Cardiac muscle cell (in vitro differentiated cells and primary cell): ENCODE data around the gene MGME1. TPM values are rescaled to one million over a fixed set of nuclear protein-coding genes. Genes with fewer than 3 reads are reported as not detected.

ENCODE experiments used
- DNase-seq, 2 donors: peaks; one replicate each; pipeline versions ENCODE4 v3.0.0 to v3.0.0-alpha.2; 2010 to 2017; ENCODE audit warnings: low read depth in 1 of 2, low spot score in 1 of 2
- H3K27ac ChIP-seq: fragments of 200-600 bp; sonication (generic); 2 replicates; pipeline ENCODE4 v1.5.1; 2016
- H3K27me3 ChIP-seq: fragments of 200-600 bp; sonication (generic); 2 replicates; pipeline ENCODE4 v1.6.0; 2016; ENCODE audit warnings: control low read depth
- H3K36me3 ChIP-seq: fragments of 200-600 bp; sonication (generic); 2 replicates; pipeline ENCODE4 v1.5.1; 2016; ENCODE audit warnings: control low read depth
- H3K4me1 ChIP-seq: fragments of 200-600 bp; sonication (generic); 2 replicates; pipeline ENCODE4 v1.8.1; 2017; ENCODE audit warnings: low read depth, mild to moderate bottlenecking, mixed run types
- H3K4me3 ChIP-seq: fragments of 200-600 bp; sonication (generic); 2 replicates; pipeline ENCODE4 v1.5.1; 2016; ENCODE audit warnings: mild to moderate bottlenecking
- H3K9me3 ChIP-seq: fragments of 200-600 bp; sonication (generic); 2 replicates; pipeline ENCODE4 v1.5.1; 2017; ENCODE audit warnings: low read depth, mild to moderate bottlenecking, control low read depth
- polyA plus RNA-seq: library from polyadenylated mRNA; unstranded; fragments of >200 nt; fragmentation: Nextera tagmentation; extraction: Ambion mirVana; gene quantifications from 2 replicates; pipeline ENCODE4 v1.2.1, GENCODE V29; 2016
- total RNA-seq: library from RNA; depleted of rRNA; stranded (reverse); fragments of >200 nt; gene quantifications from 2 replicates; pipeline ENCODE4 v1.2.3, GENCODE V29; 2016
- TF ChIP-seq, protein P1 (sequence below): IDR thresholded peaks from 2 replicates; pipeline ENCODE4 v1.5.1; 2012; ENCODE audit warnings: low read depth, mild to moderate bottlenecking, low read length

MGME1 gene
- total and polyA plus RNA-seq, 2 experiments from 2014 or later: 15.9 to 27.2 TPM

DNA sequence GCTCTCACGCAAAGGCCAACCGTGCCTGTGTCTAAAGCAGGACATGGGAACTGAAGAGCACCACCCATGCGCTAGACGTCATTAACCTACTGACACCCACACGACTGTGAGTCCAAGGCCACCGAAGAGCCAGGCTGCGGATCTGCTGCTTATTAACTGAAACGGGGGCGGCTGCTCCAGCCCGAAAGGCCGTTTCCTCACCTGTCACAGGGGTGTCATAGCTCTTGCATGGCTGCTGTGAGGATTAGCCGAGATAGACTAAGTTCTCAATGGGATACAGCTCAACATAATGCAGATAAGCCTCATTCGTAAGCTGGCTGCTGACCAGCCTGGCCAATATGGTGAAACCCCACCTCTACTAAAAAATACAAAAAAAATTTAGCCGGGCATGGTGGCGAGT, 62.2 kb downstream of the MGME1 start:
- H3K27me3 ChIP-seq: no peaks in the 10 kb centered on the region
- H3K27ac ChIP-seq: no peak overlapping the region
- no peaks in the 10 kb centered on the region for H3K4me1 ChIP-seq
- H3K4me3 ChIP-seq: no peak overlapping the region
- no peaks in the 10 kb centered on the region for H3K9me3 ChIP-seq
- TF ChIP-seq, protein P1, sequence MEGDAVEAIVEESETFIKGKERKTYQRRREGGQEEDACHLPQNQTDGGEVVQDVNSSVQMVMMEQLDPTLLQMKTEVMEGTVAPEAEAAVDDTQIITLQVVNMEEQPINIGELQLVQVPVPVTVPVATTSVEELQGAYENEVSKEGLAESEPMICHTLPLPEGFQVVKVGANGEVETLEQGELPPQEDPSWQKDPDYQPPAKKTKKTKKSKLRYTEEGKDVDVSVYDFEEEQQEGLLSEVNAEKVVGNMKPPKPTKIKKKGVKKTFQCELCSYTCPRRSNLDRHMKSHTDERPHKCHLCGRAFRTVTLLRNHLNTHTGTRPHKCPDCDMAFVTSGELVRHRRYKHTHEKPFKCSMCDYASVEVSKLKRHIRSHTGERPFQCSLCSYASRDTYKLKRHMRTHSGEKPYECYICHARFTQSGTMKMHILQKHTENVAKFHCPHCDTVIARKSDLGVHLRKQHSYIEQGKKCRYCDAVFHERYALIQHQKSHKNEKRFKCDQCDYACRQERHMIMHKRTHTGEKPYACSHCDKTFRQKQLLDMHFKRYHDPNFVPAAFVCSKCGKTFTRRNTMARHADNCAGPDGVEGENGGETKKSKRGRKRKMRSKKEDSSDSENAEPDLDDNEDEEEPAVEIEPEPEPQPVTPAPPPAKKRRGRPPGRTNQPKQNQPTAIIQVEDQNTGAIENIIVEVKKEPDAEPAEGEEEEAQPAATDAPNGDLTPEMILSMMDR: no peak
- no peaks in the 10 kb centered on the region for H3K36me3 ChIP-seq
- no peak for DNase-seq

DNA sequence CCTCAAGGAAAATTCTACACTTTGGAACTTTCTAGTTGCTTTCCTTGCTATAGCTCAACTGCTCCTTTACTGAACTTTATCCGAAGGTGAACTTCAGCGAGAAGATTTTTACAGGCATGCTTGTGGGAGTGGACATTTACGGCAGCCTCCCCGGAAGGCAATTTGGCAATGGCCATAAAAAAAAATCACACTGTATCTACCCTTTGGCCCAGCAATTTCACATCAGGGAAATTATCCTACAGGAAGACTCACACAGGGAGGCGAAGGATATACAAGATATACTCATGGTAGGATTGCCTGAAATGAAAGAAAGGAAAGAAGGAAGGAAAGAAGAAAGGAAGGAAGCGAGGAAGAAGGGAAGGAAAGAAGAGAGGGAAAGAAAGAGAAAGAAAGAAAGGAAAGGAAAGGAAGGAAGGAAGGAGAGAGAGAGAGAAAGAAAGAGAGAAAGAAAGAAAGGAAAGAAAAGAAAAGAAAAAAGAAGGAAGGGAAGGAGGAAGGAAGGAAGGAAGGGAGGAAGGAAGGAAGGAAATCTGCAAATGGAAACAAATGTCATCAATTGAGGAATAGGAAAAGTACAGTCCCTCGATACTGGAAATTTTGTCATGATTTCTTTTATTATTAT, 63.2 kb downstream of the MGME1 start:
- no peaks in the 10 kb centered on the region for H3K9me3 ChIP-seq
- no peak for DNase-seq
- no peaks in the 10 kb centered on the region for H3K27me3 ChIP-seq
- TF ChIP-seq, protein P1: no peak
- no peaks in the 10 kb centered on the region for H3K4me1 ChIP-seq
- H3K4me3 ChIP-seq: no peak overlapping the region
- no peaks in the 10 kb centered on the region for H3K36me3 ChIP-seq
- no peak overlapping the region for H3K27ac ChIP-seq

DNA sequence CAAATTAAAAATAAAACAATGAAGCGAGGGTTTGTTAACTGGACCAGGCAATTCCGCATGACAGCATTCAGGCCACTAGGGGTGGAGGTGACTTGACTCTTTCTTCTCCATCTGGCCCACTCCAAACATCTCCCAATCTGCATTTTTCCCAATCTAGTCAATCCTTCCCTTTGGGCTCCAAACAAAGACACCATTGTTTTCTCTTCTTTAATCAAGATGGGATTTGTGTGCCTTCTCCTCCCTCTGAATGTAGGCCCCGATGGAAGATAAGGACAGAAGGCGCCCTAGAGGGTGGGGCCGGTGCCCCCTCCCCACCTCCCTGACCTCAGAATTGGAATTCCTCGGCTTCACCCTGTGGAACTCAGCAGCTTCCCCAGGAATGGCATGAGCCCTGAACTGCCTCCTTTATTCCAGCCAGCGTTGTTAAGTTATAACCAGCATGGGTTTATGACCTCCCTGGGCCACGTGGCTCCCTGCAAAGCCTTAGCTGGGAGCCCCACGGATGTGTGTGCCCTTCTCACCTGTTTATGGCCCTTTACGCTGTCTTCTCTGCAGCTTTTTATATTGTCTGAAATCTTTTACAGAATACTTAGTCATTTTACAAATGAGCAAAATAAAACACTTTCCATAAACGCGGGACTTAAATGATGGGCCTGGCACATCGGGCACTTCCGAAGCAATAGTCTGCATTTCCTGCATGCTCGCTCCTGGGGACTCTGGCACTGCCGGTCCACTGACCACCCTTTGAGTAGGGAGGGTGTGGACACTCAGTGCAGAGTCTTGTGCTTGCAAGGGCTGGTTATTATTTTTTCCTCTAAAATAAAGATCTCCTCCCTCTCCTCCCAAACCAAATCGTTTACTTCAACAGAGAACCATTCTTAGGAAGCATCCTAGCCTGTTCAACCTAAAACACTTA, 64.4 kb downstream of the MGME1 start:
- no peak overlapping the region for H3K27ac ChIP-seq
- H3K27me3 ChIP-seq: no peaks in the 10 kb centered on the region
- no peaks in the 10 kb centered on the region for H3K4me1 ChIP-seq
- TF ChIP-seq, protein P1: no peak
- H3K9me3 ChIP-seq: no peaks in the 10 kb centered on the region
- no peak for DNase-seq
- H3K4me3 ChIP-seq: no peak overlapping the region
- no peaks in the 10 kb centered on the region for H3K36me3 ChIP-seq

DNA sequence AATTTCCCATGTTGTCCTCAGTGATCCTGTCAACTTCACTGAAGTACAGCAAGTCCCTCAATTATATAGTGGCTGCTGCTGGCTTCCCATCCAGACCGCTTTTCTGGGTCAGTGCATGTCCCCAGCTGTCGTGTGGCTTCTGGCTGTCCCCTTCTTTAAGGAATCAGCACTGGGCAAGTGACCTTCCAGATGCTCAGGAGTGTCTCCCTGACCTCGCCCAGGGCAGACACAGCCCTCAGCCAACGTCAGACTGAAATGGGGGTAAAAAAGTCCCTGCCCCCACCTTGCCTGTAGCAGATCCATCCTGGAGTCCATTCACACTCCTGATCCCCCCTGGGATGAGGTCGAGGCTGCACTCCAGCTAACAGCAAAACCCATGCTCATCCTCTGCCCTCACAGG, 65.2 kb downstream of the MGME1 start:
- Histone ChIP-seq H3K27ac (no peak overlapping the region), H3K27me3 (no peaks in the 10 kb centered on the region), H3K4me3 (no peak overlapping the region), H3K9me3 (no peaks in the 10 kb centered on the region), H3K36me3 (no peaks in the 10 kb centered on the region), H3K4me1 (no peaks in the 10 kb centered on the region)
- no peak for DNase-seq
- TF ChIP-seq, protein P1: no peak

DNA sequence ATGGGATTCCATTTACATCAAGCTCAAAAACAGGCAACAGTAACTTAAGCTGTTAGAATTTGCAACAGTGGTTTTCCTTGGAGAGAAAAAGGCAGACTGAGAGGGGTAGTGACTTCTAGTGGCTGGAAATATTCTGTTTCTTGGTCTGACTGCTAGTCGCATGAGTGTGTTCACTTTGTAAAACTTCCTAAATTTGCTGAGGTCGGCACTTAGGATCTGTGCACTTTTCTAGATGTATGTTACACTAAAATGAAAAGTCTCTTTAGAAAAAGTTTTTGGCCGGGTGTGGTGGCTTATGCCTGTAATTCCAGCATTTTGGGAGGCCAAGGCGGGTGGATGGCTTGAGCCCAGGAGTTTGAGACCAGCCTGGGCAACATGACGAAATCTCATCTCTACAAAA, 70.2 kb downstream of the MGME1 start:
- Histone ChIP-seq H3K9me3 (no peaks in the 10 kb centered on the region), H3K36me3 (no peaks in the 10 kb centered on the region), H3K4me1 (no peaks in the 10 kb centered on the region), H3K4me3 (no peak overlapping the region), H3K27me3 (no peaks in the 10 kb centered on the region), H3K27ac (no peak overlapping the region)
- TF ChIP-seq, protein P1: no peak
- no peak for DNase-seq

Other genes with a start within 250 kb of the MGME1 start
- gene SNX5, start 224 bp upstream of the MGME1 start, total RNA-seq: 95.4 and 144 TPM in 2 replicates
- gene SNX5, start 224 bp upstream of the MGME1 start, polyA plus RNA-seq: 105 and 173 TPM in 2 replicates
- gene OVOL2, start 88.9 kb downstream of the MGME1 start, total RNA-seq: 0.24 and 0.25 TPM in 2 replicates
- not detected in 2 replicates for gene OVOL2, start 88.9 kb downstream of the MGME1 start, polyA plus RNA-seq
- gene KAT14, start 168.8 kb downstream of the MGME1 start, total RNA-seq: 19.2 and 23.5 TPM in 2 replicates
- 19.8 and 24.7 TPM in 2 replicates for gene KAT14, start 168.8 kb downstream of the MGME1 start, polyA plus RNA-seq
- 18.2 and 18.3 TPM in 2 replicates for gene PET117, start 168.8 kb downstream of the MGME1 start, total RNA-seq
- gene PET117, start 168.8 kb downstream of the MGME1 start, polyA plus RNA-seq: 25.7 and 27.9 TPM in 2 replicates